ENCODE results near the gene RHBDD2. TPM values are rescaled to one million over a fixed set of nuclear protein-coding genes. Genes with fewer than 3 reads are reported as not detected.

RHBDD2 gene
- total RNA-seq (2013; cell fraction: nucleolus; rRNA removed), result 14.0 and 17.1 TPM in 2 replicates
- total RNA-seq (2014; rRNA removed) (23.6 and 23.8 TPM in 2 replicates), total RNA-seq (2014; rRNA removed; fragmentation: Illumina TruSeq; extraction: Trizol) (6.7 and 8.8 TPM in 2 replicates), total RNA-seq (2021) (22.6 and 25.7 TPM in 2 replicates), polyA plus RNA-seq (2011; rRNA removed) (4.9 and 14.5 TPM in 2 replicates), polyA plus RNA-seq (2014; fragmentation: Illumina TruSeq; extraction: Trizol) (7.0 and 13.1 TPM in 2 replicates), polyA plus RNA-seq (2014; fragmentation: Nextera tagmentation; extraction: Ambion mirVana) (1 to 10 TPM; 3.9 to 7.4 TPM), polyA plus RNA-seq (2014; rRNA removed) (19.3 and 21.1 TPM in 2 replicates), polyA plus RNA-seq (2016; fragmentation: Nextera tagmentation; extraction: Ambion mirVana) (10 to 100 TPM; 31.5 to 39.8 TPM), polyA minus RNA-seq (2011; rRNA and poly(A)+ RNA removed) (17.5 and 19.5 TPM in 2 replicates), Bru-seq, nascent RNA (percentile 76 among the genes with signal in this experiment), BruChase-seq, experiment 1, labeled RNA remaining after a 6-hour chase (percentile 64 among the genes with signal in this experiment), BruChase-seq, experiment 2, labeled RNA remaining after a 2-hour chase (percentile 62 among the genes with signal in this experiment)
- polyA plus RNA-seq (2011; ENCODE audit: low read depth), result 16.1 TPM
- polyA plus RNA-seq (2011; cell fraction: cytosol; rRNA removed), result 25.6 and 27.5 TPM in 2 replicates
- 16.8 and 20.7 TPM in 2 replicates for polyA plus RNA-seq (2011; cell fraction: nucleus; rRNA removed)
- 19.6 and 27.6 TPM in 2 replicates for polyA plus RNA-seq (2012)
- polyA minus RNA-seq (2011; cell fraction: cytosol; rRNA and poly(A)+ RNA removed), result 11.1 and 14.7 TPM in 2 replicates
- 7.1 and 14.1 TPM in 2 replicates for polyA minus RNA-seq (2011; cell fraction: nucleus; rRNA and poly(A)+ RNA removed)
- long read RNA-seq, experiment 1, transcript RHBDD2-201 (4 exons, 1,802 nt), result major isoform, 24 of 31 reads
- long read RNA-seq, experiment 1, partial matches to known transcripts, result 0 of 31 reads
- long read RNA-seq, experiment 1, other reads (novel, unspliced or antisense), result 3 of 31 reads
- long read RNA-seq, experiment 2, partial matches to known transcripts, result 0 of 4 reads
- long read RNA-seq, experiment 2, other reads (novel, unspliced or antisense), result 1 of 4 reads

DNA sequence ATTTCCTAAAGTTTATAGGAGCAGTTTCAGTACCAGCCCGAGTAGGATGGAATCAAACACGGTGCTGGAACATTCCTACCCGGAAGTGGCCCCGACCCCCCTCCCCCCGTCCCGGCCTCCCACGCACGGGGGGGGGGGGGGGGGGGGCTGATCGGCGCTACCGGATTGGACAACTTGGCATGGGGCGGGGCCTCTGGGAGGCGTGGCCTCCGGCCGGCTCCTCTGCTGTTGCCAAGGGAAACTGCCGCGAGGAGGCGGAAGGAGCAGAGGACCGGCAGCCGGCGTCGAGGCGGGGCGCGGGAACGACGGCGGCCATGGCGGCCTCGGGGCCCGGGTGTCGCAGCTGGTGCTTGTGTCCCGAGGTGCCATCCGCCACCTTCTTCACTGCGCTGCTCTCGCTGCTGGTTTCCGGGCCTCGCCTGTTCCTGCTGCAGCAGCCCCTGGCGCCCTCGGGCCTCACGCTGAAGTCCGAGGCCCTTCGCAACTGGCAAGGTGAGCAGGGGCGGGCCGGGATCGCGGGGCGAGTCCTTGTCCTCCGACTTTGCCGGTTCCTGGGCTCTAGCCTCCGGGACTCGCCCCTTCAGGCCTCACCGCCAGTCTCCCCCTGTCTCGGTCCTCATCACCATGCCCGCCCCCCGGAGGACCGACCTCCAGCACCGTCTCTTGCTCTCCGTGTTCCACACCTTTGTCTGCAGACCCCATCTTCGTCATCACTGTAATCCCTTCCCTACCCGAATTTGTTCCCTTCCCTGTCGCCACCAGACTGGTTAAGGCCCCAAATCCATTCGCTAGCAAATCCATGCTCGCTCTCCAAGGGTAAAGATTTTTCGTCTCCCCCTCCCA lies at the start of gene RHBDD2:
Gene RHBDD2 (plus strand): TSS at position 266 of the 843 bp plus-strand sequence. CDS start 49 bp downstream, at position 315.
- no TSS peak for BruUV-seq (replicated peaks)
- TF ChIP-seq CHD2 (IDR thresholded peaks at IDR 0.05; ENCODE audit: borderline replicate concordance, low read depth, low read length) (no peak), RELA (IDR thresholded peaks at IDR 0.05; ENCODE audit: borderline replicate concordance, partially characterized antibody) (peak; percentile 78), GABPA (IDR thresholded peaks at IDR 0.05; ENCODE audit: low read depth) (no peak), CHD1 (IDR thresholded peaks at IDR 0.05; ENCODE audit: low read depth, low read length) (no peak), NKRF (conservative IDR thresholded peaks at IDR 0.05) (peak; percentile 97), NR2F1 (conservative IDR thresholded peaks at IDR 0.05) (0 out of 2 replicates have a peak, but pooled peaks have one; percentile 47), NFYA (IDR thresholded peaks at IDR 0.05; ENCODE audit: borderline replicate concordance, low read depth, low read length) (no peak), ZNF217 (IDR thresholded peaks at IDR 0.05) (no peak), ZNF384 (IDR thresholded peaks at IDR 0.05; ENCODE audit: borderline replicate concordance, low read depth, low read length) (no peak), KAT2A (conservative IDR thresholded peaks at IDR 0.05; ENCODE audit: control insufficient read depth, low read depth, low read length) (no peak), USF1 (IDR thresholded peaks at IDR 0.05; ENCODE audit: borderline replicate concordance, extremely low read length, insufficient read depth, low read depth, low read length) (no peak), SMARCA5 (IDR thresholded peaks at IDR 0.05) (peak; percentile 67; the same call in 1 of the 2 replicates), ZNF622 (IDR thresholded peaks at IDR 0.05) (no peak)
- TF ChIP-seq, protein P1, sequence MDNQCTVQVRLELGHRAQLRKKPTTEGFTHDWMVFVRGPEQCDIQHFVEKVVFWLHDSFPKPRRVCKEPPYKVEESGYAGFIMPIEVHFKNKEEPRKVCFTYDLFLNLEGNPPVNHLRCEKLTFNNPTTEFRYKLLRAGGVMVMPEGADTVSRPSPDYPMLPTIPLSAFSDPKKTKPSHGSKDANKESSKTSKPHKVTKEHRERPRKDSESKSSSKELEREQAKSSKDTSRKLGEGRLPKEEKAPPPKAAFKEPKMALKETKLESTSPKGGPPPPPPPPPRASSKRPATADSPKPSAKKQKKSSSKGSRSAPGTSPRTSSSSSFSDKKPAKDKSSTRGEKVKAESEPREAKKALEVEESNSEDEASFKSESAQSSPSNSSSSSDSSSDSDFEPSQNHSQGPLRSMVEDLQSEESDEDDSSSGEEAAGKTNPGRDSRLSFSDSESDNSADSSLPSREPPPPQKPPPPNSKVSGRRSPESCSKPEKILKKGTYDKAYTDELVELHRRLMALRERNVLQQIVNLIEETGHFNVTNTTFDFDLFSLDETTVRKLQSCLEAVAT (IDR thresholded peaks at IDR 0.05), result no peak

More for the DNA sequence above, at the start of gene RHBDD2:
- H3K4me3 ChIP-seq, result peak within 1 kb of the TSS; percentile 95
- H3K4me2 ChIP-seq (ENCODE audit: control insufficient read depth, insufficient read depth), result peak within 1 kb of the TSS; percentile 94
- SMC1A ChIA-PET (ENCODE audit: uncharacterized antibody, unreplicated experiment), result interaction anchor here (0.6 to 0.9 kb wide), 2 partner anchors 9 to 12 kb away, joined by 3 read pairs; no protein-coding TSS in a partner anchor
- intact Hi-C loops (cut with micrococcal nuclease; ENCODE audit: unreplicated experiment) (loop anchor here (2.0 kb wide), 1 partner anchor 36 kb away; the partner anchor contains the start of gene POR), in situ Hi-C loops (cut with MboI) (no loop called here)
- CTCF ChIA-PET, result interaction anchor here (0.8 to 2.6 kb wide), 7 partner anchors 13 to 142 kb away, joined by 3 to 13 read pairs (median 4); no protein-coding TSS in a partner anchor
- ATAC-seq (peak; percentile 99), DNase-seq (ENCODE audit: low read depth, low spot score) (peak; percentile 59), FAIRE-seq (peak; percentile 59)
- no peaks in the 10 kb centered on the region for H3K27me3 ChIP-seq (replicated peaks in 1 of 2; ENCODE audit: control insufficient read depth in 2 of 2, insufficient read depth in 2 of 2, low read length in 1 of 2)
- H3K27ac ChIP-seq (ENCODE audit: control insufficient read depth, insufficient read depth), result peak within 1 kb of the TSS; percentile 76
- under 1% methylated on average over 48 of the region's 65 CpGs for WGBS (ENCODE audit: insufficient coverage, insufficient replicate concordance, low lambda C conversion rate, missing lambda C conversion rate)
- no peaks in the 10 kb centered on the region for H4K20me1 ChIP-seq (ENCODE audit: control insufficient read depth, insufficient read depth)
- peaks cover 3 to 10% of the 10 kb centered on the region in 2 experiments; a peak in 3 of 4 replicates for H3K36me3 ChIP-seq (ENCODE audit: control insufficient read depth in 2 of 2, insufficient read depth in 2 of 2, low read length in 1 of 2)
- peaks cover 8% of the 10 kb centered on the region for H3K4me1 ChIP-seq (ENCODE audit: control insufficient read depth, insufficient read depth, low read length)
- RAD21 ChIA-PET (ENCODE audit: unreplicated experiment), result interaction anchor here (0.6 to 3.0 kb wide), 5 partner anchors 12 to 169 kb away, joined by 3 to 13 read pairs (median 3); partner anchors contain the start of genes MDH2 and STYXL1
- peak within 1 kb of the TSS; percentile 73 for H3K9ac ChIP-seq (ENCODE audit: control insufficient read depth, insufficient read depth, low read length)
- peak within 1 kb of the TSS; percentile 97 for H2AFZ ChIP-seq (ENCODE audit: control insufficient read depth, low read depth, low read length)
- peaks cover 13% of the 10 kb centered on the region for H3K79me2 ChIP-seq (ENCODE audit: control insufficient read depth, insufficient read depth, low read length)
- POLR2A ChIA-PET, result interaction anchor here (0.6 to 3.5 kb wide), 4 partner anchors 12 to 112 kb away, joined by 3 to 27 read pairs (median 3); partner anchors contain the start of gene POR
- H3K9me3 ChIP-seq (replicated peaks; ENCODE audit: control insufficient read depth, insufficient read depth, low read length), result no peaks in the 10 kb centered on the region

Measured in GM12878 (cell line).